ENCODE data around the gene CRHBP. TPM values are rescaled to one million over a fixed set of nuclear protein-coding genes. Genes with fewer than 3 reads are reported as not detected.
"Not testable (repeated sequence)": the region's sequence is repeated elsewhere in the genome, so short reads cannot be mapped to it uniquely, and the experiment has no call there.

Gene CRHBP
- total and polyA plus RNA-seq, 2 experiments from 2014 or later, result not detected

GRCh38 chr5:76993436-76993835, 40.6 kb downstream of the CRHBP start:
- H3K36me3 ChIP-seq (ENCODE audit: insufficient read depth); H3K27me3 Mint-ChIP-seq (ENCODE audit: insufficient read depth, low read depth, poor library complexity); H3K4me2 ChIP-seq; H3K4me3 Mint-ChIP-seq; H3K36me3 Mint-ChIP-seq (ENCODE audit: low read depth); H3K4me1 ChIP-seq (ENCODE audit: insufficient read depth); H3K4me1 Mint-ChIP-seq; H3K9me2 ChIP-seq (ENCODE audit: insufficient read depth); H4K20me1 ChIP-seq (replicated peaks; ENCODE audit: insufficient read depth); H3F3A ChIP-seq (replicated peaks; ENCODE audit: low read depth); H3K27me3 ChIP-seq (ENCODE audit: insufficient read depth); H3K4me3 ChIP-seq; DNase-seq (ENCODE audit: low spot score); ATAC-seq; H3K27ac Mint-ChIP-seq; H3K79me2 ChIP-seq (replicated peaks; ENCODE audit: insufficient read depth); H2AFZ ChIP-seq; H3K27ac ChIP-seq (ENCODE audit: low read depth); H3K9me3 Mint-ChIP-seq: not testable (repeated sequence)

GRCh38 chr5:76994337-76994736, 41.5 kb downstream of the CRHBP start:
- H3K4me1 Mint-ChIP-seq, result no peaks in the 10 kb centered on the region
- no peak overlapping the region for H3K4me2 ChIP-seq
- no peaks in the 10 kb centered on the region for H3K27me3 Mint-ChIP-seq (ENCODE audit: insufficient read depth, low read depth, poor library complexity)
- H3K36me3 ChIP-seq (ENCODE audit: insufficient read depth), result no peaks in the 10 kb centered on the region
- H3K27me3 ChIP-seq (ENCODE audit: insufficient read depth), result no peaks in the 10 kb centered on the region
- H3K9me2 ChIP-seq (ENCODE audit: insufficient read depth), result no peaks in the 10 kb centered on the region
- H3K4me1 ChIP-seq (ENCODE audit: insufficient read depth), result no peaks in the 10 kb centered on the region
- no peak overlapping the region for H3K27ac Mint-ChIP-seq
- no peaks in the 10 kb centered on the region for H3K9me3 Mint-ChIP-seq
- no peak overlapping the region for H3K4me3 ChIP-seq
- no peaks in the 10 kb centered on the region for H3K36me3 Mint-ChIP-seq (ENCODE audit: low read depth)
- no peaks in the 10 kb centered on the region for H3K79me2 ChIP-seq (replicated peaks; ENCODE audit: insufficient read depth)
- no peak overlapping the region for H3K4me3 Mint-ChIP-seq
- no peak for ATAC-seq
- DNase-seq (ENCODE audit: low spot score), result no peak
- H3K27ac ChIP-seq (ENCODE audit: low read depth), result no peak overlapping the region
- no peaks in the 10 kb centered on the region for H4K20me1 ChIP-seq (replicated peaks; ENCODE audit: insufficient read depth)
- H3F3A ChIP-seq (replicated peaks; ENCODE audit: low read depth), result no peaks in the 10 kb centered on the region
- no peak for TF ChIP-seq JUNB (IDR thresholded peaks at IDR 0.05; ENCODE audit: unreplicated experiment)
- no peak for TF ChIP-seq CTCF (conservative IDR thresholded peaks at IDR 0.05; ENCODE audit: low read depth in 2 of 2)
- TF ChIP-seq CREB1 (CRISPR knock-in tag; IDR thresholded peaks at IDR 0.05; ENCODE audit: low read depth), result no peak
- TF ChIP-seq REST (IDR thresholded peaks at IDR 0.05; ENCODE audit: unreplicated experiment), result no peak
- no peak for TF ChIP-seq EZH2 (IDR thresholded peaks at IDR 0.05; ENCODE audit: low read depth, unreplicated experiment)
- TF ChIP-seq STAT1 (IDR thresholded peaks at IDR 0.05; ENCODE audit: unreplicated experiment), result no peak
- no peak overlapping the region for H2AFZ ChIP-seq

GRCh38 chr5:76998251-76998650, 45.4 kb downstream of the CRHBP start:
- H3K27ac Mint-ChIP-seq; DNase-seq (ENCODE audit: low spot score); H2AFZ ChIP-seq; H3K4me3 ChIP-seq; H3K36me3 ChIP-seq (ENCODE audit: insufficient read depth); H3K27ac ChIP-seq (ENCODE audit: low read depth); H3K4me1 ChIP-seq (ENCODE audit: insufficient read depth); H3K4me1 Mint-ChIP-seq; H3K27me3 ChIP-seq (ENCODE audit: insufficient read depth); H3K79me2 ChIP-seq (replicated peaks; ENCODE audit: insufficient read depth); H3K4me3 Mint-ChIP-seq; H3K9me2 ChIP-seq (ENCODE audit: insufficient read depth); ATAC-seq; H3K4me2 ChIP-seq; H4K20me1 ChIP-seq (replicated peaks; ENCODE audit: insufficient read depth); H3K9me3 Mint-ChIP-seq; H3K27me3 Mint-ChIP-seq (ENCODE audit: insufficient read depth, low read depth, poor library complexity); H3K36me3 Mint-ChIP-seq (ENCODE audit: low read depth); H3F3A ChIP-seq (replicated peaks; ENCODE audit: low read depth): not testable (repeated sequence)
